T-cell (primary cell): ENCODE results near the gene VPS26B. TPM values are rescaled to one million over a fixed set of nuclear protein-coding genes. Genes with fewer than 3 reads are reported as not detected.

Experiments
- ATAC-seq, 4 experiments: fragments of 200-7000 bp in 3 of 4; fragments of 150-1000 bp in 1 of 4; cut with Tn5 transposase; replicated peaks in 1 of 4; 1 replicate in 3 of 4; 2 replicates in 1 of 4; pipeline ENCODE4 v1.10.0; 2021; ENCODE audit warnings: moderate library complexity in 3 of 4, mild to moderate bottlenecking in 2 of 4, moderate number of reproducible peaks in 1 of 4
- CTCF ChIA-PET, 2 donors: fragments of 300-600 bp; sonication (Branson Sonifier 250); formaldehyde crosslinking; loops; one replicate each; lab custom pipeline; 2022; ENCODE audit warnings: antibody characterized with exemption in 2 of 2; lab: Charles Lee
- POLR2A ChIA-PET, 2 donors: fragments of 300-600 bp; sonication (Branson Sonifier 250); formaldehyde crosslinking; loops; one replicate each; lab custom pipeline; 2022; ENCODE audit warnings: antibody characterized with exemption in 2 of 2; lab: Charles Lee
- DNase-seq, 35 experiments: peaks; one replicate each; pipeline versions ENCODE4 v3.0.0 to v3.0.0-alpha.2; 2013 to 2023
- H3K27ac ChIP-seq: one replicate; pipeline ENCODE4 v1.5.1; 2013; ENCODE audit warnings: low read length
- H3K27me3 ChIP-seq, 2 experiments: replicated peaks in 1 of 2; 1 replicate in 1 of 2; 2 replicates in 1 of 2; pipeline versions ENCODE4 v1.6.1 to v1.7.0; 2013; ENCODE audit warnings: low read length in 1 of 2, mixed read lengths in 1 of 2; ENCODE audit not compliant: control insufficient read depth in 2 of 2, insufficient read depth in 2 of 2; ENCODE audit errors: extremely low read depth in 1 of 2
- H3K36me3 ChIP-seq, 2 donors: 1 replicate in 1 of 2; 2 replicates in 1 of 2; pipeline versions ENCODE4 v1.6.1 to v1.7.0; 2013; ENCODE audit warnings: low read length in 1 of 2; ENCODE audit not compliant: control insufficient read depth in 2 of 2, insufficient read depth in 1 of 2; ENCODE audit errors: extremely low read depth in 1 of 2
- H3K4me1 ChIP-seq, 2 experiments: 1 replicate in 1 of 2; 2 replicates in 1 of 2; pipeline versions ENCODE4 v1.6.1 to v1.7.0; 2013; ENCODE audit warnings: low read length in 2 of 2, mixed read lengths in 1 of 2; ENCODE audit not compliant: insufficient read depth in 2 of 2, control insufficient read depth in 1 of 2; ENCODE audit errors: extremely low read depth in 1 of 2
- H3K4me3 ChIP-seq, 2 donors: 1 replicate in 1 of 2; 2 replicates in 1 of 2; pipeline versions ENCODE4 v1.5.1 to v1.7.0; 2013; ENCODE audit warnings: mild to moderate bottlenecking in 2 of 2, low read length in 1 of 2, moderate library complexity in 1 of 2; ENCODE audit not compliant: control insufficient read depth in 1 of 2; ENCODE audit errors: extremely low read depth in 1 of 2
- H3K9me3 ChIP-seq: 2 replicates; pipeline ENCODE4 v1.7.0; 2013
- H3K27ac Mint-ChIP-seq, 2 donors: one replicate each; pipeline ENCODE4 v1.8.0; 2020 to 2021; ENCODE audit warnings: mild to moderate bottlenecking in 2 of 2, mixed read lengths in 2 of 2
- H3K27me3 Mint-ChIP-seq, 2 donors: one replicate each; pipeline ENCODE4 v1.8.0; 2021 to 2022; ENCODE audit warnings: mixed read lengths in 2 of 2
- H3K36me3 Mint-ChIP-seq: one replicate; pipeline ENCODE4 v1.8.0; 2021; ENCODE audit warnings: mixed read lengths
- H3K4me1 Mint-ChIP-seq, 3 donors: one replicate each; pipeline ENCODE4 v1.8.0; 2020 to 2022; ENCODE audit warnings: mixed read lengths in 3 of 3, mild to moderate bottlenecking in 1 of 3
- H3K4me3 Mint-ChIP-seq, 3 donors: one replicate each; pipeline ENCODE4 v1.8.0; 2020 to 2022; ENCODE audit warnings: mild to moderate bottlenecking in 3 of 3, mixed read lengths in 3 of 3, moderate library complexity in 3 of 3
- H3K9me3 Mint-ChIP-seq, 3 donors: one replicate each; pipeline ENCODE4 v1.8.0; 2020 to 2022; ENCODE audit warnings: mixed read lengths in 3 of 3
- WGBS: methylation state at CpG from one replicate; pipeline ENCODE4 v1.1.5; 2013; ENCODE audit warnings: missing lambda C conversion rate; ENCODE audit not compliant: insufficient coverage; 5-methylcytosine and 5-hydroxymethylcytosine counted together
- total RNA-seq, 35 experiments: library from RNA in 6 of 35; stranded (reverse) in 6 of 35; fragments of 120-200 nt in 1 of 35; gene quantifications; one replicate each; pipeline versions ENCODE4 v1.2.1 to v1.2.4 and lab custom pipeline; 2013 to 2026

VPS26B gene
- total RNA-seq, 5 donors from 2014 or later (not counting 1 experiment from before 2014, with no cell fraction given), result 60.3 to 65.1 (median 62.7) TPM

- WGBS, result 88% methylated on average over 11 of the region's 16 CpGs
- H3K36me3 Mint-ChIP-seq, result peaks cover 64% of the 10 kb centered on the region
- CTCF ChIA-PET, result interaction anchor here in 1 of 2 donors (0.6 to 1.4 kb wide), 6 partner anchors 13 to 329 kb away, joined by 3 to 4 read pairs (median 3); partner anchors contain the start of genes NCAPD3 and VPS26B
Observed at GRCh38 chr11:134207538-134208239, 16.8 kb upstream of the VPS26B start.

GRCh38 chr11:134215836-134216235 lies 8.6 kb upstream of the VPS26B start:
- ATAC-seq, result no peak
- Mint-ChIP-seq H3K36me3 (peaks cover 43% of the 10 kb centered on the region), H3K4me3 (no peak overlapping the region), H3K9me3 (no peaks in the 10 kb centered on the region), H3K27ac (no peak overlapping the region), H3K4me1 (peaks cover 26 to 34% (median 30%) of the 10 kb centered on the region in 3 donors), H3K27me3 (no peaks in the 10 kb centered on the region)
- no peaks in the 10 kb centered on the region for H3K9me3 ChIP-seq
- H3K4me1 ChIP-seq, result no peaks in the 10 kb centered on the region
- whole genome bisulfite sequencing, result 95% methylated on average over 4 of the region's 7 CpGs
- H3K36me3 ChIP-seq, result peaks cover 2 to 27% of the 10 kb centered on the region in 2 donors
- H3K27ac ChIP-seq, result no peak overlapping the region
- no peak overlapping the region for H3K4me3 ChIP-seq
- POLR2A ChIA-PET, result no interaction called here
- CTCF ChIA-PET, result no interaction called here
- H3K27me3 ChIP-seq, result no peaks in the 10 kb centered on the region
- DNase-seq, result no peak

More at GRCh38 chr11:134207538-134208239, 16.8 kb upstream of the VPS26B start:
- ATAC-seq (peak in 2 of 4 experiments; percentile 50 to 59), DNase-seq (peak; percentile 39 to 72 (median 60))
- Histone ChIP-seq H3K36me3 (peaks cover 2 to 50% of the 10 kb centered on the region in 2 donors), H3K4me3 (no peak overlapping the region), H3K9me3 (no peaks in the 10 kb centered on the region), H3K27ac (no peak overlapping the region), H3K4me1 (no peaks in the 10 kb centered on the region), H3K27me3 (no peaks in the 10 kb centered on the region)
- Mint-ChIP-seq H3K9me3 (no peaks in the 10 kb centered on the region), H3K4me1 (peaks cover 0 to 5% (median 4%) of the 10 kb centered on the region in 3 donors), H3K27me3 (no peaks in the 10 kb centered on the region), H3K4me3 (no peak overlapping the region), H3K27ac (no peak overlapping the region)
- POLR2A ChIA-PET, result no interaction called here

- Histone ChIP-seq H3K4me3 (no peak overlapping the region), H3K36me3 (peaks cover 2 to 24% of the 10 kb centered on the region in 2 donors), H3K27me3 (no peaks in the 10 kb centered on the region), H3K4me1 (no peaks in the 10 kb centered on the region), H3K9me3 (no peaks in the 10 kb centered on the region), H3K27ac (no peak overlapping the region)
- no peak for ATAC-seq
- ChIA-PET POLR2A (no interaction called here), CTCF (no interaction called here)
- Mint-ChIP-seq H3K36me3 (peaks cover 36% of the 10 kb centered on the region), H3K4me1 (peaks cover 24 to 37% (median 28%) of the 10 kb centered on the region in 3 donors), H3K4me3 (no peak overlapping the region), H3K27me3 (no peaks in the 10 kb centered on the region), H3K9me3 (no peaks in the 10 kb centered on the region), H3K27ac (no peak overlapping the region)
- no peak for DNase-seq
- WGBS, result no CpG with 5 or more reads among the region's 3 CpGs
Observed at GRCh38 chr11:134216816-134217215, 7.7 kb upstream of the VPS26B start.

- whole genome bisulfite sequencing, result 5% methylated on average over 4 of the region's 5 CpGs
- Histone ChIP-seq H3K36me3 (peaks cover 2 to 8% of the 10 kb centered on the region in 2 donors), H3K27ac (no peak overlapping the region), H3K4me1 (peaks cover 35 to 36% of the 10 kb centered on the region in 2 experiments), H3K27me3 (no peaks in the 10 kb centered on the region), H3K4me3 (peak overlapping the region; percentile 70 to 85), H3K9me3 (no peaks in the 10 kb centered on the region)
- DNase-seq (peak in 2 of 35 experiments; percentile 2 to 25), ATAC-seq (no peak)
- CTCF ChIA-PET, result interaction anchor here (0.5 to 1.8 kb wide), 4 partner anchors 10 to 82 kb away, joined by 3 to 10 read pairs (median 4); partner anchors contain the start of genes ACAD8 (in 1 of the 2) and GLB1L3 (in 1 of the 2)
- peaks cover 25% of the 10 kb centered on the region for H3K36me3 Mint-ChIP-seq
- POLR2A ChIA-PET, result interaction anchor here in 1 of 2 donors (1.0 to 2.0 kb wide), 2 partner anchors 18 to 31 kb away, joined by 6 to 9 read pairs; partner anchors contain the start of gene ACAD8
- peaks cover 0 to 1% of the 10 kb centered on the region in 2 donors for H3K27me3 Mint-ChIP-seq
- peak overlapping the region; percentile 77 to 83 for H3K27ac Mint-ChIP-seq
- H3K9me3 Mint-ChIP-seq, result no peaks in the 10 kb centered on the region
- H3K4me3 Mint-ChIP-seq, result peak overlapping the region; percentile 94 to 97 (median 96)
- peaks cover 54 to 70% (median 66%) of the 10 kb centered on the region in 3 donors for H3K4me1 Mint-ChIP-seq
Observed at GRCh38 chr11:134223121-134223520, 1.4 kb upstream of the VPS26B start.

- Histone ChIP-seq H3K27ac (peak overlapping the region; percentile 39), H3K36me3 (no peaks in the 10 kb centered on the region), H3K4me3 (peak overlapping the region; percentile 70 to 85), H3K9me3 (no peaks in the 10 kb centered on the region), H3K4me1 (peaks cover 47 to 50% of the 10 kb centered on the region in 2 experiments), H3K27me3 (no peaks in the 10 kb centered on the region)
- peak; percentile 5 to 17 (median 13) for ATAC-seq
- Mint-ChIP-seq H3K36me3 (peaks cover 16% of the 10 kb centered on the region), H3K4me1 (peaks cover 67 to 80% (median 75%) of the 10 kb centered on the region in 3 donors), H3K4me3 (peak overlapping the region; percentile 92 to 97 (median 96)), H3K27me3 (peaks cover 0 to 1% of the 10 kb centered on the region in 2 donors), H3K27ac (peak overlapping the region; percentile 88 to 91), H3K9me3 (no peaks in the 10 kb centered on the region)
- ChIA-PET CTCF (interaction anchor here in 1 of 2 donors (0.7 to 1.6 kb wide), 7 partner anchors 16 to 175 kb away, joined by 3 to 13 read pairs (median 3); partner anchors contain the start of genes ACAD8 and THYN1), POLR2A (interaction anchor here (0.5 to 2.0 kb wide), 6 partner anchors 13 to 149 kb away, joined by 3 to 9 read pairs (median 4); partner anchors contain the start of gene ACAD8 (in 1 of the 2))
- DNase-seq, result peak; percentile 19 to 61 (median 41)
- WGBS, result under 1% methylated on average over 92 of the region's 93 CpGs
Observed at GRCh38 chr11:134224710-134225664, 516 bp downstream of the VPS26B start.
